ENCODE data around the gene HK1. TPM values are rescaled to one million over a fixed set of nuclear protein-coding genes. Genes with fewer than 3 reads are reported as not detected.

Gene HK1
- total and polyA plus RNA-seq, 2 of the 13 experiments (the other 11 are each of a cell fraction or from before 2014, with no cell fraction given): 0.29 to 1.5 TPM

DNA sequence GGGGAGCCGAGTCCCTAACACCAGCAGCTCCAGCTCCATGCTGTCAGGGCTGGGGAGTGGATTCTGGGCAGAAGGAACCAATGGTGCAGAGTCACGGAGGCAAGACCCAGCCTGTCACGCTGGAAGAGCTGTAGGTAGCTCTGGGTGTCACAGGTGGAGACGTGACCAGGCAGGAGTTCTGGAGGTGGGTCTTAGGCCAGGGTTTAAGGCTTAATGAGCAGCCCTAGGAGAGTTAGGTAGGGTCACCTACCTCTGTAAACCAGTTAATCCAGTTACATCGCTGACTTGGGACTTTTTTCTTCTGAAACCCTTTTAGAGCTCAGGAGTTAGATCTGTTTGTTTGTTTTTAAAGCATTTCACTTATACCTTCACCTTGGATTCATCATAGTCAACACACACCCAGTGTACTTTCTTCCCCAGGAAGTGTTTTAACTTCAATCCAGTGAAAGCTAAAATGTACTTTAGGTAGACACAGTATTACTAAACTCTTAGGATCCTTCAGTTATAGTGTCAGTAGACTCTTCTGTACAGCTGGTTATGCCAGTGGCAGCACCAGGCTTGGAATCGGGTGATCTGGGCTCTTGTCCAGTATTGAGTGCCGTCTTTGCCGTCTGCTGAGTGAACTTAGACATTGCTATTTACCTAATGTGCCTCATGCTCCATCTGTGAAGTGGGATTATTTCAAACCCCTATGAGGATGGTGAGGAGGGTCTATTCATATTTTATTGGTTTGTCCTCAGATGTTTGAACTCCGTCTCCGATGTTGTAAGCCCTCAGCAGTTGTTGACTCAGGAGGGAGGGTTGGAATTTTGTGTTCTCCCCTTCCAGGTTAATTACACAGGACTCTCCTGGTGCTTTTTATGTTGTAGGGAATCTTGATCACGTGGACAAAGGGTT is 107.4 kb downstream of the HK1 start (continued):
- TF ChIP-seq, protein P1, sequence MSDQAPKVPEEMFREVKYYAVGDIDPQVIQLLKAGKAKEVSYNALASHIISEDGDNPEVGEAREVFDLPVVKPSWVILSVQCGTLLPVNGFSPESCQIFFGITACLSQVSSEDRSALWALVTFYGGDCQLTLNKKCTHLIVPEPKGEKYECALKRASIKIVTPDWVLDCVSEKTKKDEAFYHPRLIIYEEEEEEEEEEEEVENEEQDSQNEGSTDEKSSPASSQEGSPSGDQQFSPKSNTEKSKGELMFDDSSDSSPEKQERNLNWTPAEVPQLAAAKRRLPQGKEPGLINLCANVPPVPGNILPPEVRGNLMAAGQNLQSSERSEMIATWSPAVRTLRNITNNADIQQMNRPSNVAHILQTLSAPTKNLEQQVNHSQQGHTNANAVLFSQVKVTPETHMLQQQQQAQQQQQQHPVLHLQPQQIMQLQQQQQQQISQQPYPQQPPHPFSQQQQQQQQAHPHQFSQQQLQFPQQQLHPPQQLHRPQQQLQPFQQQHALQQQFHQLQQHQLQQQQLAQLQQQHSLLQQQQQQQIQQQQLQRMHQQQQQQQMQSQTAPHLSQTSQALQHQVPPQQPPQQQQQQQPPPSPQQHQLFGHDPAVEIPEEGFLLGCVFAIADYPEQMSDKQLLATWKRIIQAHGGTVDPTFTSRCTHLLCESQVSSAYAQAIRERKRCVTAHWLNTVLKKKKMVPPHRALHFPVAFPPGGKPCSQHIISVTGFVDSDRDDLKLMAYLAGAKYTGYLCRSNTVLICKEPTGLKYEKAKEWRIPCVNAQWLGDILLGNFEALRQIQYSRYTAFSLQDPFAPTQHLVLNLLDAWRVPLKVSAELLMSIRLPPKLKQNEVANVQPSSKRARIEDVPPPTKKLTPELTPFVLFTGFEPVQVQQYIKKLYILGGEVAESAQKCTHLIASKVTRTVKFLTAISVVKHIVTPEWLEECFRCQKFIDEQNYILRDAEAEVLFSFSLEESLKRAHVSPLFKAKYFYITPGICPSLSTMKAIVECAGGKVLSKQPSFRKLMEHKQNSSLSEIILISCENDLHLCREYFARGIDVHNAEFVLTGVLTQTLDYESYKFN (CRISPR knock-in tag; conservative IDR thresholded peaks at IDR 0.05): 0 out of 2 replicates have a peak, but pooled peaks have one; percentile 13
- TF ChIP-seq LCORL (IDR thresholded peaks at IDR 0.05) (no peak), LCORL (CRISPR knock-in tag; IDR thresholded peaks at IDR 0.05) (no peak), FIP1L1 (IDR thresholded peaks at IDR 0.05; ENCODE audit: borderline replicate concordance, insufficient read depth, low read depth, low read length) (no peak), FOXA3 (CRISPR knock-in tag; IDR thresholded peaks at IDR 0.05) (peak; percentile 61)
- TF ChIP-seq, protein P2, sequence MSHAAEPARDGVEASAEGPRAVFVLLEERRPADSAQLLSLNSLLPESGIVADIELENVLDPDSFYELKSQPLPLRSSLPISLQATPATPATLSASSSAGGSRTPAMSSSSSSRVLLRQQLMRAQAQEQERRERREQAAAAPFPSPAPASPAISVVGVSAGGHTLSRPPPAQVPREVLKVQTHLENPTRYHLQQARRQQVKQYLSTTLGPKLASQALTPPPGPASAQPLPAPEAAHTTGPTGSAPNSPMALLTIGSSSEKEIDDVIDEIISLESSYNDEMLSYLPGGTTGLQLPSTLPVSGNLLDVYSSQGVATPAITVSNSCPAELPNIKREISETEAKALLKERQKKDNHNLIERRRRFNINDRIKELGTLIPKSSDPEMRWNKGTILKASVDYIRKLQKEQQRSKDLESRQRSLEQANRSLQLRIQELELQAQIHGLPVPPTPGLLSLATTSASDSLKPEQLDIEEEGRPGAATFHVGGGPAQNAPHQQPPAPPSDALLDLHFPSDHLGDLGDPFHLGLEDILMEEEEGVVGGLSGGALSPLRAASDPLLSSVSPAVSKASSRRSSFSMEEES (CRISPR knock-in tag; IDR thresholded peaks at IDR 0.05): no peak
- TF ChIP-seq, protein P3, sequence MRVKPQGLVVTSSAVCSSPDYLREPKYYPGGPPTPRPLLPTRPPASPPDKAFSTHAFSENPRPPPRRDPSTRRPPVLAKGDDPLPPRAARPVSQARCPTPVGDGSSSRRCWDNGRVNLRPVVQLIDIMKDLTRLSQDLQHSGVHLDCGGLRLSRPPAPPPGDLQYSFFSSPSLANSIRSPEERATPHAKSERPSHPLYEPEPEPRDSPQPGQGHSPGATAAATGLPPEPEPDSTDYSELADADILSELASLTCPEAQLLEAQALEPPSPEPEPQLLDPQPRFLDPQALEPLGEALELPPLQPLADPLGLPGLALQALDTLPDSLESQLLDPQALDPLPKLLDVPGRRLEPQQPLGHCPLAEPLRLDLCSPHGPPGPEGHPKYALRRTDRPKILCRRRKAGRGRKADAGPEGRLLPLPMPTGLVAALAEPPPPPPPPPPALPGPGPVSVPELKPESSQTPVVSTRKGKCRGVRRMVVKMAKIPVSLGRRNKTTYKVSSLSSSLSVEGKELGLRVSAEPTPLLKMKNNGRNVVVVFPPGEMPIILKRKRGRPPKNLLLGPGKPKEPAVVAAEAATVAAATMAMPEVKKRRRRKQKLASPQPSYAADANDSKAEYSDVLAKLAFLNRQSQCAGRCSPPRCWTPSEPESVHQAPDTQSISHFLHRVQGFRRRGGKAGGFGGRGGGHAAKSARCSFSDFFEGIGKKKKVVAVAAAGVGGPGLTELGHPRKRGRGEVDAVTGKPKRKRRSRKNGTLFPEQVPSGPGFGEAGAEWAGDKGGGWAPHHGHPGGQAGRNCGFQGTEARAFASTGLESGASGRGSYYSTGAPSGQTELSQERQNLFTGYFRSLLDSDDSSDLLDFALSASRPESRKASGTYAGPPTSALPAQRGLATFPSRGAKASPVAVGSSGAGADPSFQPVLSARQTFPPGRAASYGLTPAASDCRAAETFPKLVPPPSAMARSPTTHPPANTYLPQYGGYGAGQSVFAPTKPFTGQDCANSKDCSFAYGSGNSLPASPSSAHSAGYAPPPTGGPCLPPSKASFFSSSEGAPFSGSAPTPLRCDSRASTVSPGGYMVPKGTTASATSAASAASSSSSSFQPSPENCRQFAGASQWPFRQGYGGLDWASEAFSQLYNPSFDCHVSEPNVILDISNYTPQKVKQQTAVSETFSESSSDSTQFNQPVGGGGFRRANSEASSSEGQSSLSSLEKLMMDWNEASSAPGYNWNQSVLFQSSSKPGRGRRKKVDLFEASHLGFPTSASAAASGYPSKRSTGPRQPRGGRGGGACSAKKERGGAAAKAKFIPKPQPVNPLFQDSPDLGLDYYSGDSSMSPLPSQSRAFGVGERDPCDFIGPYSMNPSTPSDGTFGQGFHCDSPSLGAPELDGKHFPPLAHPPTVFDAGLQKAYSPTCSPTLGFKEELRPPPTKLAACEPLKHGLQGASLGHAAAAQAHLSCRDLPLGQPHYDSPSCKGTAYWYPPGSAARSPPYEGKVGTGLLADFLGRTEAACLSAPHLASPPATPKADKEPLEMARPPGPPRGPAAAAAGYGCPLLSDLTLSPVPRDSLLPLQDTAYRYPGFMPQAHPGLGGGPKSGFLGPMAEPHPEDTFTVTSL (CRISPR knock-in tag; IDR thresholded peaks at IDR 0.05; ENCODE audit: borderline replicate concordance): no peak
- TF ChIP-seq, protein P4, sequence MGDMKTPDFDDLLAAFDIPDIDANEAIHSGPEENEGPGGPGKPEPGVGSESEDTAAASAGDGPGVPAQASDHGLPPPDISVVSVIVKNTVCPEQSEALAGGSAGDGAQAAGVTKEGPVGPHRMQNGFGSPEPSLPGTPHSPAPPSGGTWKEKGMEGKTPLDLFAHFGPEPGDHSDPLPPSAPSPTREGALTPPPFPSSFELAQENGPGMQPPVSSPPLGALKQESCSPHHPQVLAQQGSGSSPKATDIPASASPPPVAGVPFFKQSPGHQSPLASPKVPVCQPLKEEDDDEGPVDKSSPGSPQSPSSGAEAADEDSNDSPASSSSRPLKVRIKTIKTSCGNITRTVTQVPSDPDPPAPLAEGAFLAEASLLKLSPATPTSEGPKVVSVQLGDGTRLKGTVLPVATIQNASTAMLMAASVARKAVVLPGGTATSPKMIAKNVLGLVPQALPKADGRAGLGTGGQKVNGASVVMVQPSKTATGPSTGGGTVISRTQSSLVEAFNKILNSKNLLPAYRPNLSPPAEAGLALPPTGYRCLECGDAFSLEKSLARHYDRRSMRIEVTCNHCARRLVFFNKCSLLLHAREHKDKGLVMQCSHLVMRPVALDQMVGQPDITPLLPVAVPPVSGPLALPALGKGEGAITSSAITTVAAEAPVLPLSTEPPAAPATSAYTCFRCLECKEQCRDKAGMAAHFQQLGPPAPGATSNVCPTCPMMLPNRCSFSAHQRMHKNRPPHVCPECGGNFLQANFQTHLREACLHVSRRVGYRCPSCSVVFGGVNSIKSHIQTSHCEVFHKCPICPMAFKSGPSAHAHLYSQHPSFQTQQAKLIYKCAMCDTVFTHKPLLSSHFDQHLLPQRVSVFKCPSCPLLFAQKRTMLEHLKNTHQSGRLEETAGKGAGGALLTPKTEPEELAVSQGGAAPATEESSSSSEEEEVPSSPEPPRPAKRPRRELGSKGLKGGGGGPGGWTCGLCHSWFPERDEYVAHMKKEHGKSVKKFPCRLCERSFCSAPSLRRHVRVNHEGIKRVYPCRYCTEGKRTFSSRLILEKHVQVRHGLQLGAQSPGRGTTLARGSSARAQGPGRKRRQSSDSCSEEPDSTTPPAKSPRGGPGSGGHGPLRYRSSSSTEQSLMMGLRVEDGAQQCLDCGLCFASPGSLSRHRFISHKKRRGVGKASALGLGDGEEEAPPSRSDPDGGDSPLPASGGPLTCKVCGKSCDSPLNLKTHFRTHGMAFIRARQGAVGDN (CRISPR knock-in tag; IDR thresholded peaks at IDR 0.05): peak; percentile 19; the same call in 1 of the 2 replicates
- TF ChIP-seq, protein P5, sequence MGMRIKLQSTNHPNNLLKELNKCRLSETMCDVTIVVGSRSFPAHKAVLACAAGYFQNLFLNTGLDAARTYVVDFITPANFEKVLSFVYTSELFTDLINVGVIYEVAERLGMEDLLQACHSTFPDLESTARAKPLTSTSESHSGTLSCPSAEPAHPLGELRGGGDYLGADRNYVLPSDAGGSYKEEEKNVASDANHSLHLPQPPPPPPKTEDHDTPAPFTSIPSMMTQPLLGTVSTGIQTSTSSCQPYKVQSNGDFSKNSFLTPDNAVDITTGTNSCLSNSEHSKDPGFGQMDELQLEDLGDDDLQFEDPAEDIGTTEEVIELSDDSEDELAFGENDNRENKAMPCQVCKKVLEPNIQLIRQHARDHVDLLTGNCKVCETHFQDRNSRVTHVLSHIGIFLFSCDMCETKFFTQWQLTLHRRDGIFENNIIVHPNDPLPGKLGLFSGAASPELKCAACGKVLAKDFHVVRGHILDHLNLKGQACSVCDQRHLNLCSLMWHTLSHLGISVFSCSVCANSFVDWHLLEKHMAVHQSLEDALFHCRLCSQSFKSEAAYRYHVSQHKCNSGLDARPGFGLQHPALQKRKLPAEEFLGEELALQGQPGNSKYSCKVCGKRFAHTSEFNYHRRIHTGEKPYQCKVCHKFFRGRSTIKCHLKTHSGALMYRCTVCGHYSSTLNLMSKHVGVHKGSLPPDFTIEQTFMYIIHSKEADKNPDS (CRISPR knock-in tag; IDR thresholded peaks at IDR 0.05): no peak

All from HepG2 (cell line).